ENCODE measurements around the gene SMC1A.

GRCh38 chrX:53398216-53398615, 24.2 kb downstream of the SMC1A start:
- no peak for TF ChIP-seq CTCF (IDR thresholded peaks at IDR 0.05)
- no peak for TF ChIP-seq NR2C2 (CRISPR knock-in tag; IDR thresholded peaks at IDR 0.05)
- TF ChIP-seq TCF7 (CRISPR knock-in tag; IDR thresholded peaks at IDR 0.05; ENCODE audit: low read depth) = no peak
- no peak for TF ChIP-seq TP53 (CRISPR knock-in tag; IDR thresholded peaks at IDR 0.05)
- TF ChIP-seq FOXP1 (CRISPR knock-in tag; IDR thresholded peaks at IDR 0.05; ENCODE audit: borderline replicate concordance) = no peak
- TF ChIP-seq USF1 (CRISPR knock-in tag; IDR thresholded peaks at IDR 0.05) = no peak
- no peak for TF ChIP-seq E2F4 (CRISPR knock-in tag; IDR thresholded peaks at IDR 0.05; ENCODE audit: borderline replicate concordance, low read depth)
- no peak for TF ChIP-seq ZNF121 (CRISPR knock-in tag; IDR thresholded peaks at IDR 0.05)
- TF ChIP-seq PREB (CRISPR knock-in tag; IDR thresholded peaks at IDR 0.05; ENCODE audit: borderline replicate concordance) = no peak
- no peak for TF ChIP-seq SOX15 (CRISPR knock-in tag; IDR thresholded peaks at IDR 0.05)
- no peak for TF ChIP-seq NFYB (CRISPR knock-in tag; conservative IDR thresholded peaks at IDR 0.05; ENCODE audit: low read depth)

Data from WTC11 (cell line).